Muscle of leg (tissue), 11 donors: ENCODE measurements around the gene CACNA2D1. TPM values are rescaled to one million over a fixed set of nuclear protein-coding genes. Genes with fewer than 3 reads are reported as not detected.
"Not testable (repeated sequence)": the region's sequence is repeated elsewhere in the genome, so short reads cannot be mapped to it uniquely, and the experiment has no call there.

Experiments
- DNase-seq: peaks from one replicate; pipeline ENCODE4 v3.0.0; 2013
- H3K27ac ChIP-seq: one replicate; pipeline ENCODE4 v1.5.1; 2013; ENCODE audit warnings: mild to moderate bottlenecking, low read length, control low read depth
- H3K27me3 ChIP-seq: one replicate; pipeline ENCODE4 v1.6.1; 2013; ENCODE audit warnings: low read length; ENCODE audit not compliant: control insufficient read depth, insufficient read depth
- H3K36me3 ChIP-seq: one replicate; pipeline ENCODE4 v1.6.1; 2013; ENCODE audit warnings: low read length; ENCODE audit not compliant: control insufficient read depth, insufficient read depth
- H3K4me1 ChIP-seq: one replicate; pipeline ENCODE4 v1.6.1; 2013; ENCODE audit warnings: low read length; ENCODE audit not compliant: control insufficient read depth, insufficient read depth
- H3K4me3 ChIP-seq: one replicate; pipeline ENCODE4 v1.5.1; 2013; ENCODE audit warnings: low read length, control low read depth
- H3K9me3 ChIP-seq: replicated peaks from 2 replicates; pipeline ENCODE4 v1.6.1; 2013; ENCODE audit warnings: low read depth, low read length; ENCODE audit not compliant: control insufficient read depth
- WGBS: methylation state at CpG from one replicate; pipeline ENCODE4 v1.1.5; 2013; ENCODE audit warnings: missing lambda C conversion rate; ENCODE audit not compliant: insufficient coverage; 5-methylcytosine and 5-hydroxymethylcytosine counted together
- polyA plus RNA-seq, 8 donors: library from polyadenylated mRNA; unstranded; fragments of 120-200 nt; gene quantifications; one replicate each; pipeline versions ENCODE4 v1.2.1 to v1.2.3, GENCODE V29; 2013; ENCODE audit warnings: inconsistent platforms in 1 of 8, low replicate concordance in 1 of 8; ENCODE audit not compliant: insufficient read length in 8 of 8, insufficient read depth in 1 of 8
- total RNA-seq: library from RNA; stranded (reverse); fragments of 120-200 nt; gene quantifications from one replicate; pipeline ENCODE4 v1.2.4, GENCODE V29; 2013

CACNA2D1 gene
- total and polyA plus RNA-seq, 9 donors, result 50.5 to 136 (median 89.1) TPM

GRCh38 chr7:82019551-82020475, 423.8 kb downstream of the CACNA2D1 start:
- Histone ChIP-seq H3K27me3 (no peaks in the 10 kb centered on the region), H3K36me3 (no peaks in the 10 kb centered on the region), H3K4me3 (no peak overlapping the region), H3K4me1 (no peaks in the 10 kb centered on the region), H3K27ac (no peak overlapping the region), H3K9me3 (no peaks in the 10 kb centered on the region)
- peak; percentile 11 for DNase-seq
- no CpG with 5 or more reads among the region's 3 CpGs for WGBS

DNA sequence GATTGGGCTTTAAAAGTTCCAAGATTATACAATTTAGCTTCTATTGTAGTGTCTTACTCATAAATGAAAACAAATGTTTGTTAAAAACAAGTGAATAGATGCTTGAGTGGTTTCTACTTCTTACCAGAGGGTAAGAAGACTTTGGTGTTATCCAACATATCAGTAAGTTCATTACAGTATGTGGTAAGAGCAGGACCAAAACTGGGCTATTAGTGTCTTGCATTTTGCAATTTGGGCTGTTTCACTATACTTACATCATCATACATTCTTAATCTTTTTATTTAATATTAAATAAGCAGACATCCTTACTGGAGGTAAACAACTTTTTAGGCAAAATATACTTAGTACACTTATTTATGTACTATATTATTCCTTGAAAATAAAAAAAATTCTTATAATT, 425.4 kb downstream of the CACNA2D1 start:
- Histone ChIP-seq H3K4me1 (no peaks in the 10 kb centered on the region), H3K4me3 (no peak overlapping the region), H3K27ac (no peak overlapping the region), H3K9me3 (no peaks in the 10 kb centered on the region), H3K36me3 (no peaks in the 10 kb centered on the region), H3K27me3 (no peaks in the 10 kb centered on the region)
- DNase-seq, result no peak

DNA sequence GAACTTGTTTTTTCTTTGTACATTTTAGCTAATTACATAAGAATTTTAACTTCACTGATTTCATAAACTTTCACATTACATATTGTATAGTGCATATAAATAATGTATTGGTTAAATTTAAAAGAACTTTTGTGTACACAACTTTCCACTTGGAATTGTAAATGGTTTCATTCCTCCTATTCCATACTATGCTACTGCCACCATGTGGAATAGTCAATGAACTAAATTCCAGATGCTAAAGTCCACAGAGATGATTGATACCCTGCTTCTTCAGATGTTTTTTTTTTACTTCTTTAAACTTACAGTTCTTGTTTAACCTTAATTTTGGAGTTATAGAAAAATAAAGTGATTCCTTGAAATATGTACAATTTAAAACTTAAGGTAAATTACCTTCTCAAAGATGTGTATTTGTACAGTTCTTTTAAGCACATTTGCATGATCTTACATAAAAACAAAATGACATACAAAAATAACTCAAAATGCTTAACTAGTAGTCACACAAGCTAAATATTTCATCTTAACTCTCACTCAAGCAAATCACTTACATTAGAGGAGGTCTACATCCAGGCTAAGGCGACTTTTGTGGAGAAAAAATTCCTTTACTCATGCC, 426.1 kb downstream of the CACNA2D1 start:
- WGBS, result no CpG with 5 or more reads among the region's 1 CpG
- no peaks in the 10 kb centered on the region for H3K4me1 ChIP-seq
- peak; percentile 51 for DNase-seq
- no peaks in the 10 kb centered on the region for H3K9me3 ChIP-seq
- H3K36me3 ChIP-seq, result no peaks in the 10 kb centered on the region
- no peaks in the 10 kb centered on the region for H3K27me3 ChIP-seq
- H3K4me3 ChIP-seq, result no peak overlapping the region
- no peak overlapping the region for H3K27ac ChIP-seq

GRCh38 chr7:82015751-82016150, 427.8 kb downstream of the CACNA2D1 start:
- Histone ChIP-seq H3K4me1 (no peaks in the 10 kb centered on the region), H3K27me3 (no peaks in the 10 kb centered on the region), H3K36me3 (no peaks in the 10 kb centered on the region), H3K4me3 (no peak overlapping the region), H3K9me3 (no peaks in the 10 kb centered on the region), H3K27ac (no peak overlapping the region)
- WGBS, result no CpG with 5 or more reads among the region's 2 CpGs
- no peak for DNase-seq

- H3K36me3 ChIP-seq, H3K4me1 ChIP-seq, H3K27me3 ChIP-seq, H3K9me3 ChIP-seq, H3K4me3 ChIP-seq, H3K27ac ChIP-seq: not testable (repeated sequence)
- peak; percentile 6 for DNase-seq
- WGBS, result 96% methylated on average over 6 of the region's 9 CpGs
These were observed 429.0 kb downstream of the CACNA2D1 start for GRCh38 chr7:82014574-82014973.

- no peaks in the 10 kb centered on the region for H3K4me1 ChIP-seq
- H3K9me3 ChIP-seq, result no peaks in the 10 kb centered on the region
- H3K27me3 ChIP-seq, result no peaks in the 10 kb centered on the region
- no peak overlapping the region for H3K4me3 ChIP-seq
- DNase-seq, result peak; percentile 13
- WGBS, result no CpG with 5 or more reads among the region's 4 CpGs
- H3K36me3 ChIP-seq, result no peaks in the 10 kb centered on the region
- no peak overlapping the region for H3K27ac ChIP-seq
These were observed 431.1 kb downstream of the CACNA2D1 start for GRCh38 chr7:82012453-82012852.

DNA sequence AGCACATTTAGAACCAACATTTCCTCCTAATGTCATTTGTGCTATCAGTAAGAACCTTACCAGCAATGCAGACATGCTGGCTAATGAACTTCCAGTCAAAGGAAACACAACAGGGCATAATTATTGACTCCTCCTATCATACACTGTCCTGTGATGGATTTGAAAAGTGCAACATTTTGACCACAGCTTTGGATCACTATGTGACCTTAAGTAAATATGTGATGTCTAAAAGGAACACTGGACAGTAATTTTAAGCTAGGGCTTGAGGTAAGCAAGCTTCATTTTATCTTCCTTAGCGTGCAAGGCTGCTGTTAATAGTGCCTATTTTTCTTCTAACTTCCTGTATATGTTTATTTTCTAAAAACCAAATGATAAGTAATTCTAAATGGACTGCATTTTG, 433.2 kb downstream of the CACNA2D1 start:
- DNase-seq, result no peak
- Histone ChIP-seq H3K4me1 (no peaks in the 10 kb centered on the region), H3K36me3 (no peaks in the 10 kb centered on the region), H3K27ac (no peak overlapping the region), H3K4me3 (no peak overlapping the region), H3K27me3 (no peaks in the 10 kb centered on the region), H3K9me3 (no peaks in the 10 kb centered on the region)
- no CpG with 5 or more reads among the region's 1 CpG for WGBS

- peak; percentile 20 for DNase-seq
- H3K27ac ChIP-seq, result no peak overlapping the region
- H3K4me1 ChIP-seq, result no peaks in the 10 kb centered on the region
- H3K9me3 ChIP-seq, result no peaks in the 10 kb centered on the region
- WGBS, result no CpG with 5 or more reads among the region's 3 CpGs
- H3K4me3 ChIP-seq, result no peak overlapping the region
- H3K27me3 ChIP-seq, result no peaks in the 10 kb centered on the region
- H3K36me3 ChIP-seq, result no peaks in the 10 kb centered on the region
These were observed 436.3 kb downstream of the CACNA2D1 start for GRCh38 chr7:82007315-82007714.

DNA sequence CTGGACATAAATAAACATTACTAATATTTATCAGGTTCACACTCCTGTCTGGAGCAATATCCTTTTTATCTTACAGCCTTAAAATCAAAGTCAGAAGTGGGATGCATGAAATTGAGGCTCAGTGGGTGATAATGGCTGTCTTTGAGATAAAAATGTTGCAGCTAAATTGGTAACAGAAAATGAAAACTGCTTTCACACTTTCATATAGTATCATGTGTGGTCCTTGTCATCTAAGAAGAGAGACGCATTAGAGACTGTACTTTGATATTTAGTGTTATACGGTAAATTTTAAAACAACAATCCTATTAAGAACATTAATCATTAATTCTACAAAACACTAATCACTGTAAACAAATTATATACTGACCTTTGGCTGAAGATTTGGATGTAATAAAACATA, 438.5 kb downstream of the CACNA2D1 start:
- no peak overlapping the region for H3K27ac ChIP-seq
- no peak overlapping the region for H3K4me3 ChIP-seq
- no peaks in the 10 kb centered on the region for H3K27me3 ChIP-seq
- H3K4me1 ChIP-seq, result no peaks in the 10 kb centered on the region
- peaks cover 2% of the 10 kb centered on the region for H3K36me3 ChIP-seq
- H3K9me3 ChIP-seq, result no peaks in the 10 kb centered on the region
- WGBS, result no CpG with 5 or more reads among the region's 2 CpGs
- no peak for DNase-seq

DNA sequence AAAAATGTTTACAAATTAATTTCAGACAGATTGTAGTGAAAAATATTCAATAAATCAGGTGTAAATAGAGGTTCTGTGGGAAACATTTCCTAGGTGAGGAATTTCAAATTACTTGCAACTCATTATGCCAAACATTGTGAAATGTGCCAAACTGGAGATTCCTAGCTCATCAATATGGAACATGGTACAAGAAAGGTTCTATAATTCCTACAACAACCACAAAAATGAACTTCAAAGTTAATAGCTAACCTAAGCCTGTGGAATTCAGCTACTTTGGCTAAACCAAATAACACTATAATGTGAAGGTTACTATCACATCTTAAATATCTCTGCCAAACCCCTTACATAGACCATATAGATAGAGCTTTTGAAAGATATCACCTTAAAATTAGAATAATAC, 450.4 kb downstream of the CACNA2D1 start:
- no peak overlapping the region for H3K27ac ChIP-seq
- H3K36me3 ChIP-seq, result no peaks in the 10 kb centered on the region
- no peaks in the 10 kb centered on the region for H3K27me3 ChIP-seq
- no peaks in the 10 kb centered on the region for H3K4me1 ChIP-seq
- H3K9me3 ChIP-seq, result no peaks in the 10 kb centered on the region
- no peak for DNase-seq
- H3K4me3 ChIP-seq, result no peak overlapping the region
